GM12878 (cell line): ENCODE measurements around the gene RERE. TPM values are rescaled to one million over a fixed set of nuclear protein-coding genes. Genes with fewer than 3 reads are reported as not detected.

Experiments used
- ATAC-seq: fragments of 200-7000 bp; cut with Tn5 transposase; 3 replicates; pipeline ENCODE4 v1.9.1; 2020; ENCODE audit warnings: mild to moderate bottlenecking, moderate library complexity
- BruUV-seq: library from RNA; stranded (reverse); fragments of 400-500 nt; replicated peaks from 2 replicates; lab custom pipeline; 2021; lab: Mats Ljungman, UMichigan
- CTCF ChIA-PET: fragments of 300-600 bp; sonication (Branson Sonifier 250); formaldehyde crosslinking; extraction: SDS; loops from one replicate; lab custom pipeline; 2021; ENCODE audit warnings: inconsistent platforms; lab: Yijun Ruan, JAX
- POLR2A ChIA-PET: fragments of 350-600 bp; formaldehyde crosslinking; extraction: SDS; loops from one replicate; lab custom pipeline; 2021; ENCODE audit warnings: inconsistent platforms; lab: Charles Lee
- RAD21 ChIA-PET: fragments of 300-600 bp; sonication (Branson Sonifier 250); formaldehyde crosslinking; loops from one replicate; lab custom pipeline; 2023; ENCODE audit warnings: antibody characterized with exemption; ENCODE audit not compliant: unreplicated experiment; lab: Charles Lee
- SMC1A ChIA-PET: fragments of 300-600 bp; sonication (Branson Sonifier 250); formaldehyde crosslinking; loops from one replicate; lab custom pipeline; 2023; ENCODE audit not compliant: unreplicated experiment, uncharacterized antibody; lab: Charles Lee
- DNase-seq: peaks from one replicate; pipeline ENCODE4 v3.0.0-alpha.2; 2011; ENCODE audit warnings: low read depth, low spot score
- FAIRE-seq: peaks from 3 replicates; lab custom pipeline; 2011; peaks lifted over from hg19 to GRCh38; lab: Jason Lieb, UNC
- H2AFZ ChIP-seq: 2 replicates; pipeline ENCODE4 v1.6.0; 2011; ENCODE audit warnings: low read depth, low read length, control low read depth; ENCODE audit not compliant: control insufficient read depth
- H3K27ac ChIP-seq: 2 replicates; pipeline ENCODE4 v1.5.1; 2011; ENCODE audit warnings: control low read depth; ENCODE audit not compliant: control insufficient read depth, insufficient read depth
- H3K27me3 ChIP-seq, 2 experiments: replicated peaks in 1 of 2; 2 replicates each; pipeline versions ENCODE4 v1.6.0 to v1.6.1; 2011; ENCODE audit warnings: low read length in 1 of 2; ENCODE audit not compliant: control insufficient read depth in 2 of 2, insufficient read depth in 2 of 2
- H3K36me3 ChIP-seq, 2 experiments: 2 replicates each; pipeline ENCODE4 v1.5.1; 2011; ENCODE audit warnings: low read length in 1 of 2; ENCODE audit not compliant: control insufficient read depth in 2 of 2, insufficient read depth in 2 of 2
- H3K4me1 ChIP-seq: 2 replicates; pipeline ENCODE4 v1.6.1; 2011; ENCODE audit warnings: mild to moderate bottlenecking, low read length, moderate library complexity, mixed read lengths; ENCODE audit not compliant: control insufficient read depth, insufficient read depth
- H3K4me2 ChIP-seq: 2 replicates; pipeline ENCODE4 v1.6.0; 2011; ENCODE audit warnings: control low read depth; ENCODE audit not compliant: control insufficient read depth, insufficient read depth
- H3K4me3 ChIP-seq: fragments of 200-600 bp; sonication (generic); 2 replicates; pipeline ENCODE4 v1.5.1; 2016
- H3K79me2 ChIP-seq: 2 replicates; pipeline ENCODE4 v1.6.0; 2011; ENCODE audit warnings: low read length; ENCODE audit not compliant: control insufficient read depth, insufficient read depth
- H3K9ac ChIP-seq: 2 replicates; pipeline ENCODE4 v1.8.0; 2011; ENCODE audit warnings: low read length, control low read depth, mixed read lengths; ENCODE audit not compliant: control insufficient read depth, insufficient read depth
- H3K9me3 ChIP-seq: replicated peaks from 3 replicates; pipeline ENCODE4 v1.5.1; 2011; ENCODE audit warnings: mild to moderate bottlenecking, low read length; ENCODE audit not compliant: control insufficient read depth, insufficient read depth
- H4K20me1 ChIP-seq: 2 replicates; pipeline ENCODE4 v1.6.0; 2011; ENCODE audit not compliant: control insufficient read depth, insufficient read depth
- ATF7 ChIP-seq: fragments of 450-650 bp; IDR thresholded peaks from 2 replicates; pipeline ENCODE4 v1.6.1; 2016; ENCODE audit warnings: low read depth, mild to moderate bottlenecking
- BACH1 ChIP-seq: fragments of 450-650 bp; IDR thresholded peaks from 2 replicates; pipeline ENCODE4 v1.6.1; 2017; ENCODE audit warnings: mild to moderate bottlenecking, borderline replicate concordance
- CHD1 ChIP-seq: IDR thresholded peaks from 2 replicates; pipeline ENCODE4 v1.6.1; 2012; ENCODE audit warnings: low read depth, low read length, improper control_type of control experiment
- EZH2 ChIP-seq: IDR thresholded peaks from 2 replicates; pipeline ENCODE4 v1.6.1; 2012; ENCODE audit warnings: low read depth, mild to moderate bottlenecking, control low read depth, inconsistent platforms, low read length, borderline replicate concordance; ENCODE audit not compliant: control insufficient read depth
- FOXM1 ChIP-seq: IDR thresholded peaks from 2 replicates; pipeline ENCODE4 v1.6.1; 2012; ENCODE audit warnings: low read depth, mild to moderate bottlenecking, inconsistent platforms, low read length, moderate library complexity
- HDAC2 ChIP-seq: fragments of 200-600 bp; sonication (generic); IDR thresholded peaks from 2 replicates; pipeline ENCODE4 v1.6.1; 2017
- IRF4 ChIP-seq: IDR thresholded peaks from 2 replicates; pipeline ENCODE4 v1.6.1; 2011; ENCODE audit warnings: low read depth, low read length
- KDM1A ChIP-seq: fragments of 200-600 bp; sonication (generic); IDR thresholded peaks from 2 replicates; pipeline ENCODE4 v1.6.1; 2016; ENCODE audit warnings: borderline replicate concordance
- NFXL1 ChIP-seq: fragments of 450-650 bp; IDR thresholded peaks from 2 replicates; pipeline ENCODE4 v1.6.1; 2017; ENCODE audit warnings: antibody characterized with exemption, mild to moderate bottlenecking, borderline replicate concordance
- NR2C1 ChIP-seq: fragments of 450-650 bp; IDR thresholded peaks from 2 replicates; pipeline ENCODE4 v1.6.1; 2017; ENCODE audit warnings: antibody characterized with exemption, mild to moderate bottlenecking, moderate library complexity
- POLR2AphosphoS5 ChIP-seq: IDR thresholded peaks from 2 replicates; pipeline ENCODE4 v1.6.1; 2011; ENCODE audit warnings: mild to moderate bottlenecking, low read length, inconsistent platforms
- SIN3A ChIP-seq: IDR thresholded peaks from 2 replicates; pipeline ENCODE4 v1.6.1; 2012; ENCODE audit warnings: low read depth, low read length, improper control_type of control experiment
- TAF1 ChIP-seq: IDR thresholded peaks from 2 replicates; pipeline ENCODE4 v1.6.1; 2011; ENCODE audit warnings: mild to moderate bottlenecking, low read depth, low read length, borderline replicate concordance
- ZNF207 ChIP-seq: fragments of 450-650 bp; IDR thresholded peaks from 2 replicates; pipeline ENCODE4 v1.6.1; 2014; ENCODE audit warnings: antibody characterized with exemption, mild to moderate bottlenecking, borderline replicate concordance
- ZNF217 ChIP-seq: fragments of 450-650 bp; IDR thresholded peaks from 2 replicates; pipeline ENCODE4 v1.6.1; 2017; ENCODE audit warnings: antibody characterized with exemption, mild to moderate bottlenecking
- ZNF274 ChIP-seq: IDR thresholded peaks from one replicate; pipeline ENCODE4 v1.8.0; 2011; ENCODE audit not compliant: insufficient read length, insufficient read depth
- WGBS: methylation state at CpG from one replicate; pipeline ENCODE4 v1.1.6; 2016; ENCODE audit warnings: low lambda C conversion rate; ENCODE audit not compliant: insufficient replicate concordance, insufficient coverage; ENCODE audit errors: missing lambda C conversion rate; 5-methylcytosine and 5-hydroxymethylcytosine counted together
- in situ Hi-C: fragments of 300-500 bp; cut with MboI; formaldehyde crosslinking; loops from 9 replicates; pipeline ENCODE4 v1.14.3; 2018; ENCODE audit warnings: mixed read lengths
- intact Hi-C: fragments of 100-400 bp; cut with micrococcal nuclease; formaldehyde crosslinking; loops from one replicate; pipeline ENCODE4 v1.14.2; 2022; ENCODE audit not compliant: unreplicated experiment
- polyA plus RNA-seq, 11 experiments: library from polyadenylated mRNA; depleted of rRNA in 4 of 11; unstranded in 6 of 11; stranded (reverse) in 5 of 11; fragments of >200 nt; fragmentation: Nextera tagmentation in 4 of 11; fragmentation: Illumina TruSeq in 1 of 11; extraction: Ambion mirVana in 4 of 11; extraction: Trizol in 1 of 11; gene quantifications; 1 replicate in 1 of 11; 2 replicates in 10 of 11; pipeline versions ENCODE4 v1.2.1 to v1.2.3, GENCODE V29; 2011 to 2016; ENCODE audit warnings: inconsistent platforms in 2 of 11, missing spikeins in 2 of 11, low read depth in 1 of 11
- total RNA-seq, 4 experiments: library from RNA; depleted of rRNA in 3 of 4; stranded (reverse); fragments of >200 nt in 3 of 4; fragmentation: Illumina TruSeq in 1 of 4; extraction: Trizol in 1 of 4; gene quantifications; 2 replicates each; pipeline versions ENCODE4 v1.2.1 to v1.2.3, GENCODE V29; 2013 to 2021
- TF ChIP-seq, protein P1 (sequence below): IDR thresholded peaks from 2 replicates; pipeline ENCODE4 v1.6.1; 2012; ENCODE audit warnings: low read depth, low read length, improper control_type of control experiment
- TF ChIP-seq, protein P2 (sequence below), 3 experiments: IDR thresholded peaks in 2 of 3; conservative IDR thresholded peaks in 1 of 3; 2 replicates each; pipeline ENCODE4 v1.5.1; 2011; ENCODE audit warnings: low read depth in 3 of 3, low read length in 3 of 3, mild to moderate bottlenecking in 3 of 3, control low read depth in 2 of 3, moderate library complexity in 2 of 3, inconsistent platforms in 1 of 3, mixed read lengths in 1 of 3; ENCODE audit not compliant: control insufficient read depth in 2 of 3, insufficient read depth in 1 of 3; ENCODE audit errors: extremely low read depth in 1 of 3

RERE gene
- total and polyA plus RNA-seq, 10 of the 15 experiments (the other 5 are each of a cell fraction or from before 2014, with no cell fraction given): 5.2 to 60.5 (median 20.2) TPM

DNA sequence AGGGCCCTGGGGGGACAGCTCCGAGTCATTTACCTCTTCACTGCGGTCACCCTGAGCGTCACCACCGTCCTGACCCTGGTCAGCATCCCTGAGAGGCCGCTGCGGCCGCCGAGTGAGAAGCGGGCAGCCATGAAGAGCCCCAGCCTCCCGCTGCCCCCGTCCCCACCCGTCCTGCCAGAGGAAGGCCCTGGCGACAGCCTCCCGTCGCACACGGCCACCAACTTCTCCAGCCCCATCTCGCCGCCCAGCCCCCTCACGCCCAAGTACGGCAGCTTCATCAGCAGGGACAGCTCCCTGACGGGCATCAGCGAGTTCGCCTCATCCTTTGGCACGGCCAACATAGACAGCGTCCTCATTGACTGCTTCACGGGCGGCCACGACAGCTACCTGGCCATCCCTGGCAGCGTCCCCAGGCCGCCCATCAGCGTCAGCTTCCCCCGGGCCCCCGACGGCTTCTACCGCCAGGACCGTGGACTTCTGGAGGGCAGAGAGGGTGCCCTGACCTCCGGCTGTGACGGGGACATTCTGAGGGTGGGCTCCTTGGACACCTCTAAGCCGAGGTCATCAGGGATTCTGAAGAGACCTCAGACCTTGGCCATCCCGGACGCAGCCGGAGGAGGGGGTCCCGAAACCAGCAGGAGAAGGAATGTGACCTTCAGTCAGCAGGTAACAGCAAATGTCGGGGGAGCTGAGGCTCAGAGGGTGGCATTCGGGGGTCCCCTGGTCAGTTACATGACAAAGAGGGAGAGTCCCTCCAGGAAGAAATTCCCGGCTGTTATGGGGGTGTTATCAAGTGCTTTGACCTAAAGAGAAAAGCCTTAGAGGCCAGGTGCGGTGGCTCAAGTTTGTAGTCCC lies 486.9 kb downstream of the RERE start:
- H3K4me2 ChIP-seq: no peak overlapping the region
- no peaks in the 10 kb centered on the region for H3K79me2 ChIP-seq
- no peaks in the 10 kb centered on the region; a peak in 1 of 4 replicates for H3K27me3 ChIP-seq
- WGBS: 81% methylated on average over 47 of the region's 47 CpGs
- ChIA-PET POLR2A (no interaction called here), SMC1A (no interaction called here), CTCF (no interaction called here), RAD21 (no interaction called here)
- in situ Hi-C loops (no loop called here), intact Hi-C loops (no loop called here)
- no peaks in the 10 kb centered on the region; the same call in 2 of the 3 replicates for H3K9me3 ChIP-seq
- no peaks in the 10 kb centered on the region for H3K36me3 ChIP-seq
- no peak overlapping the region for H3K4me3 ChIP-seq
- no peak overlapping the region for H3K9ac ChIP-seq
- no peak overlapping the region for H2AFZ ChIP-seq
- H4K20me1 ChIP-seq: no peaks in the 10 kb centered on the region
- no peak for ATAC-seq
- H3K27ac ChIP-seq: no peak overlapping the region
- no TSS peak for BruUV-seq
- no peaks in the 10 kb centered on the region for H3K4me1 ChIP-seq
- FAIRE-seq: no peak
- DNase-seq: no peak
- no peak for TF ChIP-seq TAF1
- no peak for TF ChIP-seq FOXM1
- TF ChIP-seq ZNF207: no peak
- no peak for TF ChIP-seq HDAC2
- no peak for TF ChIP-seq ZNF217
- TF ChIP-seq POLR2AphosphoS5: no peak
- TF ChIP-seq, protein P1, sequence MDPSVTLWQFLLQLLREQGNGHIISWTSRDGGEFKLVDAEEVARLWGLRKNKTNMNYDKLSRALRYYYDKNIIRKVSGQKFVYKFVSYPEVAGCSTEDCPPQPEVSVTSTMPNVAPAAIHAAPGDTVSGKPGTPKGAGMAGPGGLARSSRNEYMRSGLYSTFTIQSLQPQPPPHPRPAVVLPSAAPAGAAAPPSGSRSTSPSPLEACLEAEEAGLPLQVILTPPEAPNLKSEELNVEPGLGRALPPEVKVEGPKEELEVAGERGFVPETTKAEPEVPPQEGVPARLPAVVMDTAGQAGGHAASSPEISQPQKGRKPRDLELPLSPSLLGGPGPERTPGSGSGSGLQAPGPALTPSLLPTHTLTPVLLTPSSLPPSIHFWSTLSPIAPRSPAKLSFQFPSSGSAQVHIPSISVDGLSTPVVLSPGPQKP: no peak
- no peak for TF ChIP-seq SIN3A
- TF ChIP-seq ZNF274: no peak
- TF ChIP-seq EZH2: no peak
- no peak for TF ChIP-seq NFXL1
- no peak for TF ChIP-seq BACH1
- no peak for TF ChIP-seq IRF4
- TF ChIP-seq KDM1A: no peak
- no peak for TF ChIP-seq ATF7
- TF ChIP-seq CHD1: no peak
- TF ChIP-seq, protein P2, sequence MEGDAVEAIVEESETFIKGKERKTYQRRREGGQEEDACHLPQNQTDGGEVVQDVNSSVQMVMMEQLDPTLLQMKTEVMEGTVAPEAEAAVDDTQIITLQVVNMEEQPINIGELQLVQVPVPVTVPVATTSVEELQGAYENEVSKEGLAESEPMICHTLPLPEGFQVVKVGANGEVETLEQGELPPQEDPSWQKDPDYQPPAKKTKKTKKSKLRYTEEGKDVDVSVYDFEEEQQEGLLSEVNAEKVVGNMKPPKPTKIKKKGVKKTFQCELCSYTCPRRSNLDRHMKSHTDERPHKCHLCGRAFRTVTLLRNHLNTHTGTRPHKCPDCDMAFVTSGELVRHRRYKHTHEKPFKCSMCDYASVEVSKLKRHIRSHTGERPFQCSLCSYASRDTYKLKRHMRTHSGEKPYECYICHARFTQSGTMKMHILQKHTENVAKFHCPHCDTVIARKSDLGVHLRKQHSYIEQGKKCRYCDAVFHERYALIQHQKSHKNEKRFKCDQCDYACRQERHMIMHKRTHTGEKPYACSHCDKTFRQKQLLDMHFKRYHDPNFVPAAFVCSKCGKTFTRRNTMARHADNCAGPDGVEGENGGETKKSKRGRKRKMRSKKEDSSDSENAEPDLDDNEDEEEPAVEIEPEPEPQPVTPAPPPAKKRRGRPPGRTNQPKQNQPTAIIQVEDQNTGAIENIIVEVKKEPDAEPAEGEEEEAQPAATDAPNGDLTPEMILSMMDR (IDR thresholded peaks at IDR 0.05 in 2 of 3, conservative IDR thresholded peaks at IDR 0.05 in 1 of 3; ENCODE audit: control insufficient read depth in 2 of 3, extremely low read depth in 1 of 3, insufficient read depth in 1 of 3, low read depth in 3 of 3, low read length in 3 of 3): no peak
- TF ChIP-seq NR2C1: no peak
